TTC549 (cell line): Measurements from ENCODE around the gene CCDC146.
A peak's percentile ranks its signal among the peaks of the same experiment; 100 is the strongest.
"Not testable (repeated sequence)": the region's sequence is repeated elsewhere in the genome, so short reads cannot be mapped to it uniquely, and the experiment has no call there.

Source experiments
- FAIRE-seq: peaks from 2 replicates; lab custom pipeline; 2012; peaks lifted over from hg19 to GRCh38; lab: Jason Lieb, UNC

CCDC146 gene

GRCh38 chr7:77245015-77245755, 122.8 kb downstream of the CCDC146 start:
- no peak for FAIRE-seq

- no peak for FAIRE-seq
These were observed 123.7 kb downstream of the CCDC146 start for GRCh38 chr7:77246026-77246640.

- peak; percentile 84 for FAIRE-seq
These were observed 124.9 kb downstream of the CCDC146 start for GRCh38 chr7:77247206-77247850.

GRCh38 chr7:77248154-77248553, 125.7 kb downstream of the CCDC146 start:
- no peak for FAIRE-seq

GRCh38 chr7:77252506-77252905, 130.1 kb downstream of the CCDC146 start:
- FAIRE-seq: no peak

GRCh38 chr7:77253151-77253550, 130.7 kb downstream of the CCDC146 start:
- no peak for FAIRE-seq

GRCh38 chr7:77254429-77254828, 132.0 kb downstream of the CCDC146 start:
- no peak for FAIRE-seq

- FAIRE-seq: no peak
These were observed 132.5 kb downstream of the CCDC146 start for GRCh38 chr7:77254915-77255314.

GRCh38 chr7:77258014-77258413, 135.6 kb downstream of the CCDC146 start:
- no peak for FAIRE-seq

- no peak for FAIRE-seq
These were observed 136.2 kb downstream of the CCDC146 start for GRCh38 chr7:77258593-77258992.

- no peak for FAIRE-seq
These were observed 139.9 kb downstream of the CCDC146 start for GRCh38 chr7:77262316-77262715.

- no peak for FAIRE-seq
These were observed 143.3 kb downstream of the CCDC146 start for GRCh38 chr7:77265666-77266065.

- FAIRE-seq: no peak
These were observed 143.9 kb downstream of the CCDC146 start for GRCh38 chr7:77266291-77266794.

GRCh38 chr7:77269360-77270093, 147.1 kb downstream of the CCDC146 start:
- FAIRE-seq: no peak

GRCh38 chr7:77270094-77270480, 147.7 kb downstream of the CCDC146 start:
- FAIRE-seq: no peak

- no peak for FAIRE-seq
These were observed 149.4 kb downstream of the CCDC146 start for GRCh38 chr7:77271766-77272165.

GRCh38 chr7:77275663-77276062, 153.2 kb downstream of the CCDC146 start:
- not testable (repeated sequence) for FAIRE-seq

GRCh38 chr7:77276120-77276519, 153.7 kb downstream of the CCDC146 start:
- FAIRE-seq: no peak

- FAIRE-seq: no peak
These were observed 159.5 kb downstream of the CCDC146 start for GRCh38 chr7:77281780-77282478.

GRCh38 chr7:77282897-77283296, 160.5 kb downstream of the CCDC146 start:
- no peak for FAIRE-seq

- no peak for FAIRE-seq
These were observed 161.6 kb downstream of the CCDC146 start for GRCh38 chr7:77284005-77284404.

- no peak for FAIRE-seq
These were observed 162.2 kb downstream of the CCDC146 start for GRCh38 chr7:77284616-77285015.
